H1 (cell line): Measurements from ENCODE around the gene GSE1. TPM values are rescaled to one million over a fixed set of nuclear protein-coding genes. Genes with fewer than 3 reads are reported as not detected.

Source experiments
- CBX8 ChIP-seq: fragments of 300-800, 300-1000 bp; sonication (generic); IDR thresholded peaks from 2 replicates; pipeline ENCODE4 v1.7.1; 2016; ENCODE audit warnings: low read depth, low read length, borderline replicate concordance
- CHD1 ChIP-seq: IDR thresholded peaks from 2 replicates; pipeline ENCODE4 v1.6.1; 2012; ENCODE audit warnings: low read depth, low read length, improper control_type of control experiment
- CREB1 ChIP-seq: IDR thresholded peaks from 2 replicates; pipeline ENCODE4 v1.6.1; 2012; ENCODE audit warnings: inconsistent platforms
- KDM1A ChIP-seq: fragments of 200-600, 300-600 bp; sonication (generic); IDR thresholded peaks from 2 replicates; pipeline ENCODE4 v1.7.1; 2016; ENCODE audit warnings: mild to moderate bottlenecking, low read length, borderline replicate concordance
- RAD21 ChIP-seq, 2 experiments: IDR thresholded peaks in 1 of 2; conservative IDR thresholded peaks in 1 of 2; 2 replicates each; pipeline ENCODE4 v1.6.1; 2011; ENCODE audit warnings: low read depth in 2 of 2, low read length in 2 of 2, improper control_type of control experiment in 1 of 2, inconsistent platforms in 1 of 2, mild to moderate bottlenecking in 1 of 2, moderate library complexity in 1 of 2
- RFX5 ChIP-seq: IDR thresholded peaks from 2 replicates; pipeline ENCODE4 v1.6.1; 2011; ENCODE audit warnings: low read depth, low read length, improper control_type of control experiment, borderline replicate concordance
- SIRT6 ChIP-seq: IDR thresholded peaks from one replicate; pipeline ENCODE4 v1.7.1; 2012; ENCODE audit warnings: low read length, inconsistent platforms
- SIX5 ChIP-seq: IDR thresholded peaks from 2 replicates; pipeline ENCODE4 v1.6.1; 2011; ENCODE audit warnings: mild to moderate bottlenecking, low read depth, low read length
- SP4 ChIP-seq: IDR thresholded peaks from 2 replicates; pipeline ENCODE4 v1.6.1; 2012; ENCODE audit warnings: low read length, inconsistent platforms
- YY1 ChIP-seq: IDR thresholded peaks from 2 replicates; pipeline ENCODE4 v1.6.1; 2011; ENCODE audit warnings: low read depth, mild to moderate bottlenecking, low read length
- polyA plus RNA-seq, 7 experiments: library from polyadenylated mRNA; depleted of rRNA in 3 of 7; stranded (reverse) in 5 of 7; unstranded in 2 of 7; fragments of >200 nt in 5 of 7; fragments of 200-250 nt in 2 of 7; gene quantifications; 1 replicate in 5 of 7; 2 replicates in 1 of 7; 4 replicates in 1 of 7; pipeline versions ENCODE4 v1.2.1 to v1.2.3, GENCODE V29; 2011 to 2013; ENCODE audit warnings: missing spikeins in 2 of 7, mixed read lengths in 2 of 7
- total RNA-seq: library from RNA; stranded (reverse); fragmentation: NEBNext Ultra II Directional; extraction: Animal tissue kit (Norgen Biotek cat#: 25700); gene quantifications from 2 replicates; pipeline ENCODE4 v1.2.1, GENCODE V29; 2021
- TF ChIP-seq, protein P1 (sequence below): IDR thresholded peaks from 2 replicates; pipeline ENCODE4 v1.6.1; 2011; ENCODE audit warnings: low read depth, mild to moderate bottlenecking, low read length; ENCODE audit not compliant: insufficient read depth
- TF ChIP-seq, protein P2 (sequence below): IDR thresholded peaks from 2 replicates; pipeline ENCODE4 v1.6.1; 2012; ENCODE audit warnings: inconsistent platforms

The GSE1 gene
- total and polyA plus RNA-seq, 2 of the 8 experiments (the other 6 are each of a cell fraction or from before 2014, with no cell fraction given): 26.0 to 65.6 TPM

DNA sequence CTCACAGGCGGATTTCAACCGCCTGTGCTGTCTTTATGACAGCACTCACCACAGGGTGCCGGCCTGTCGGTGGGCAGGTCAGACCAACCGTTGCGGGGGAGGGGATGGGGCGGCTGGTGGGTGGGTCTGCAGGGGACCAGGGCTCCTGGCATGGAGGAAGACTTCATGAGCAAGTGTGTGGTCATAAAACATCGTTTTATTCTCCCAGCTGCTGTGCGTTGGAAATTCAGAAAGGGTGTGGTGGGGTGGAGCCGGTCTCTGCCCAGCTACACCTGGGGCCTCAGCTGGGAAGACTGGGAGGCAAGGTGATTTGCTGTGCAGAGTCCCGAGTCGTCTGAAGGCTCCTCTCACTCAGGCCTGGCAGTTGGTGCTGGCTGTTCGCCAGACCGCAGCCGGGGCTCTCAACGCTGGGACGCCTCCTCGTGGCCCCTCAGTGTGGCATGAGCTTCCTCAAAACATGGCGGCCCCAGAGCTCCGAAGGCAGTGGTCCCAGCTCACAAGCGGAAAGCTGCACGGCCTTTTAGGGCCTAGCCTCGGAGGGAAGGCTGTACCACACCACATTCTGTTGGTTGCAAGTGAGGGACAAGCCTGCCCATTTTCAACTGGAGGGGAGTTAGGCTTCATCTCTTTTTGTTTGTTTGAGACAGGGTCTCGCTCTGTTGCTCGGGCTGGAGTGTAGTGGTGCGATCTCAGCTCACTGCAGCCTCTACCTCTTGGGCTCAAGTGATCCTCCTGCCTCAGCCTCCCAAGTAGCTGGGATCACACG is 45.8 kb upstream of the GSE1 start (continued):
- TF ChIP-seq CHD1: no peak
- no peak for TF ChIP-seq CBX8
- no peak for TF ChIP-seq KDM1A
- TF ChIP-seq CREB1: no peak
- TF ChIP-seq SIX5: no peak
- no peak for TF ChIP-seq SIRT6
- TF ChIP-seq, protein P1, sequence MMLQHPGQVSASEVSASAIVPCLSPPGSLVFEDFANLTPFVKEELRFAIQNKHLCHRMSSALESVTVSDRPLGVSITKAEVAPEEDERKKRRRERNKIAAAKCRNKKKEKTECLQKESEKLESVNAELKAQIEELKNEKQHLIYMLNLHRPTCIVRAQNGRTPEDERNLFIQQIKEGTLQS: no peak
- peak; percentile 81 for TF ChIP-seq YY1
- no peak for TF ChIP-seq RFX5
- TF ChIP-seq, protein P2, sequence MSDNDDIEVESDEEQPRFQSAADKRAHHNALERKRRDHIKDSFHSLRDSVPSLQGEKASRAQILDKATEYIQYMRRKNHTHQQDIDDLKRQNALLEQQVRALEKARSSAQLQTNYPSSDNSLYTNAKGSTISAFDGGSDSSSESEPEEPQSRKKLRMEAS: no peak
- no peak for TF ChIP-seq SP4
- TF ChIP-seq RAD21 (IDR thresholded peaks at IDR 0.05 in 1 of 2, conservative IDR thresholded peaks at IDR 0.05 in 1 of 2; ENCODE audit: low read depth in 2 of 2, low read length in 2 of 2): peak in 1 of 2 experiments; percentile 34; a peak in 2 of 4 replicates
